Prostate gland (tissue), 2 donors: Measurements from ENCODE around the gene TMEM63C. TPM values are rescaled to one million over a fixed set of nuclear protein-coding genes. Genes with fewer than 3 reads are reported as not detected.

Experiments
- DNase-seq: peaks from one replicate; pipeline ENCODE4 v3.0.0-alpha.2; 2019; ENCODE audit warnings: low spot score
- H3K27ac ChIP-seq, 2 donors: fragments of 200-600 bp; sonication (generic); 2 replicates each; pipeline ENCODE4 v1.5.1; 2017 to 2019
- H3K27me3 ChIP-seq: fragments of 200-600 bp; sonication (generic); replicated peaks from 2 replicates; pipeline ENCODE4 v1.5.1; 2019; ENCODE audit not compliant: insufficient read depth
- H3K36me3 ChIP-seq, 2 donors: fragments of 200-600 bp; sonication (generic); 1 replicate in 1 of 2; 2 replicates in 1 of 2; pipeline versions ENCODE4 v1.5.1 to v1.8.1; 2017 to 2019
- H3K4me1 ChIP-seq: fragments of 200-600 bp; sonication (generic); replicated peaks from 2 replicates; pipeline ENCODE4 v1.5.1; 2019
- H3K4me3 ChIP-seq, 2 donors: fragments of 200-600 bp; sonication (generic); 2 replicates each; pipeline ENCODE4 v1.5.1; 2017 to 2019
- H3K9me3 ChIP-seq: fragments of 200-600 bp; sonication (generic); 2 replicates; pipeline ENCODE4 v1.5.1; 2017
- CTCF ChIP-seq, 4 experiments: fragments of 200-600 bp in 2 of 4; fragments of 450-650 bp in 2 of 4; sonication (generic) in 2 of 4; IDR thresholded peaks; 1 replicate in 3 of 4; 2 replicates in 1 of 4; pipeline ENCODE4 v1.5.1; 2016 to 2019; ENCODE audit warnings: antibody characterized with exemption in 4 of 4, mild to moderate bottlenecking in 2 of 4, moderate library complexity in 2 of 4
- POLR2A ChIP-seq: fragments of 450-650 bp; IDR thresholded peaks from one replicate; pipeline ENCODE4 v1.6.1; 2016; ENCODE audit warnings: antibody characterized with exemption, mild to moderate bottlenecking
- POLR2AphosphoS5 ChIP-seq: sonication (generic); formaldehyde crosslinking; IDR thresholded peaks from one replicate; pipeline ENCODE4 v1.6.1; 2017; ENCODE audit warnings: antibody characterized with exemption
- WGBS: methylation state at CpG from one replicate; pipeline ENCODE4 v1.1.5; 2018; 5-methylcytosine and 5-hydroxymethylcytosine counted together
- intact Hi-C: fragments of 100-400 bp; cut with DNase I; formaldehyde crosslinking; loops from one replicate; pipeline ENCODE4 v1.14.2; 2022
- total RNA-seq, 2 donors: library from RNA; depleted of rRNA; stranded (reverse); fragments of >200 nt; gene quantifications; one replicate each; pipeline ENCODE4 v1.1.0, GENCODE V29; 2016

TMEM63C gene
- total RNA-seq, 2 donors from 2014 or later = 2.0 to 7.8 TPM

- no peak for DNase-seq
- intact Hi-C loops = no loop called here
- 38% methylated on average over 10 of the region's 10 CpGs for WGBS
- no peaks in the 10 kb centered on the region for H3K27me3 ChIP-seq
- H3K4me1 ChIP-seq = no peaks in the 10 kb centered on the region
- TF ChIP-seq POLR2AphosphoS5 (no peak), POLR2A (no peak), CTCF (IDR thresholded peaks at IDR 0.05) (no peak)
- no peak overlapping the region for H3K4me3 ChIP-seq
- H3K36me3 ChIP-seq = no peaks in the 10 kb centered on the region
- H3K27ac ChIP-seq = no peak overlapping the region
- H3K9me3 ChIP-seq = no peaks in the 10 kb centered on the region
These were observed 41.1 kb downstream of the TMEM63C start for GRCh38 chr14:77222546-77223225.

- H3K36me3 ChIP-seq = no peaks in the 10 kb centered on the region
- no peak for TF ChIP-seq POLR2A
- no peak for TF ChIP-seq POLR2AphosphoS5
- no peak for TF ChIP-seq CTCF (IDR thresholded peaks at IDR 0.05)
- no peak overlapping the region for H3K4me3 ChIP-seq
- DNase-seq = no peak
- no peaks in the 10 kb centered on the region for H3K9me3 ChIP-seq
- H3K27ac ChIP-seq = no peak overlapping the region
- 51% methylated on average over 4 of the region's 4 CpGs for whole genome bisulfite sequencing
- no peaks in the 10 kb centered on the region for H3K27me3 ChIP-seq
- intact Hi-C loops = no loop called here
- no peaks in the 10 kb centered on the region for H3K4me1 ChIP-seq
These were observed 42.6 kb downstream of the TMEM63C start for GRCh38 chr14:77224212-77224611.

- 59% methylated on average over 12 of the region's 12 CpGs for WGBS
- intact Hi-C loops = no loop called here
- TF ChIP-seq POLR2AphosphoS5 (no peak), POLR2A (no peak), CTCF (IDR thresholded peaks at IDR 0.05) (no peak)
- Histone ChIP-seq H3K9me3 (no peaks in the 10 kb centered on the region), H3K4me3 (no peak overlapping the region), H3K27ac (no peak overlapping the region), H3K27me3 (no peaks in the 10 kb centered on the region), H3K36me3 (no peaks in the 10 kb centered on the region), H3K4me1 (no peaks in the 10 kb centered on the region)
- DNase-seq = no peak
These were observed 43.7 kb downstream of the TMEM63C start for GRCh38 chr14:77225254-77225653.

GRCh38 chr14:77225892-77226557 lies 44.4 kb downstream of the TMEM63C start:
- DNase-seq = no peak
- 63% methylated on average over 13 of the region's 14 CpGs for WGBS
- no peaks in the 10 kb centered on the region for H3K27me3 ChIP-seq
- H3K36me3 ChIP-seq = no peaks in the 10 kb centered on the region
- H3K4me3 ChIP-seq = no peak overlapping the region
- H3K27ac ChIP-seq = no peak overlapping the region
- no peaks in the 10 kb centered on the region for H3K9me3 ChIP-seq
- intact Hi-C loops = no loop called here
- no peaks in the 10 kb centered on the region for H3K4me1 ChIP-seq
- TF ChIP-seq CTCF (IDR thresholded peaks at IDR 0.05) (no peak), POLR2A (no peak), POLR2AphosphoS5 (no peak)

- Histone ChIP-seq H3K4me1 (no peaks in the 10 kb centered on the region), H3K4me3 (no peak overlapping the region), H3K27ac (no peak overlapping the region), H3K36me3 (no peaks in the 10 kb centered on the region), H3K9me3 (no peaks in the 10 kb centered on the region), H3K27me3 (no peaks in the 10 kb centered on the region)
- no peak for TF ChIP-seq CTCF (IDR thresholded peaks at IDR 0.05)
- no peak for TF ChIP-seq POLR2A
- TF ChIP-seq POLR2AphosphoS5 = no peak
- WGBS = 69% methylated on average over 6 of the region's 6 CpGs
- DNase-seq = no peak
- intact Hi-C loops = no loop called here
These were observed 46.5 kb downstream of the TMEM63C start for GRCh38 chr14:77228056-77228455.
